ENCODE data around the gene PPP2R3B. TPM values are rescaled to one million over a fixed set of nuclear protein-coding genes. Genes with fewer than 3 reads are reported as not detected.

Gene PPP2R3B
- total RNA-seq, 1 experiment from 2014 or later = 19.1 TPM

GRCh38 chrX:308821-309520 is 77.7 kb downstream of the PPP2R3B start:
- Histone ChIP-seq H3K9me2 (ENCODE audit: insufficient read depth) (no peaks in the 10 kb centered on the region), H2AFZ (ENCODE audit: low read depth, low read length, poor library complexity, severe bottlenecking) (no peak overlapping the region), H3K9ac (ENCODE audit: low read length) (no peak overlapping the region), H4K20me1 (ENCODE audit: insufficient read depth) (no peaks in the 10 kb centered on the region), H3K27ac (ENCODE audit: low read depth, low read length) (no peak overlapping the region), H3K36me3 (ENCODE audit: control insufficient read depth in 1 of 2, insufficient read depth in 2 of 2, low read length in 2 of 2) (peaks cover 0 to 14% of the 10 kb centered on the region in 2 experiments; a peak in 1 of 4 replicates), H3K9me3 (ENCODE audit: control insufficient read depth in 1 of 2, insufficient read depth in 1 of 2, low read depth in 1 of 2, low read length in 2 of 2) (no peaks in the 10 kb centered on the region), H3K4me2 (ENCODE audit: low read length) (no peak overlapping the region), H3K27me3 (ENCODE audit: insufficient read depth, low read length) (no peaks in the 10 kb centered on the region), H3K4me3 (replicated peaks in 1 of 2; ENCODE audit: low read depth in 1 of 2, low read length in 2 of 2) (no peak overlapping the region), H3K79me2 (ENCODE audit: insufficient read depth, low read length) (no peaks in the 10 kb centered on the region), H3K4me1 (ENCODE audit: control insufficient read depth in 1 of 2, insufficient read depth in 2 of 2, low read length in 2 of 2) (no peaks in the 10 kb centered on the region)
- DNase-seq (ENCODE audit: low read depth, low spot score) (no peak), ATAC-seq (no peak)
- ChIA-PET CTCF (no interaction called here), POLR2A (no interaction called here), RAD21 (ENCODE audit: low non-redundant PET in 1 of 2, low total read pairs in 2 of 2, uncharacterized antibody in 2 of 2, unreplicated experiment in 2 of 2) (no interaction called here)
- TF ChIP-seq SRF (IDR thresholded peaks at IDR 0.05; ENCODE audit: low read depth) (no peak), REST (IDR thresholded peaks at IDR 0.05; ENCODE audit: low read depth) (no peak), ZBTB33 (IDR thresholded peaks at IDR 0.05; ENCODE audit: extremely low read depth, insufficient replicate concordance, low read length) (no peak), EZH2phosphoT487 (IDR thresholded peaks at IDR 0.05; ENCODE audit: borderline replicate concordance) (no peak), FOSL1 (IDR thresholded peaks at IDR 0.05; ENCODE audit: low read depth) (no peak)
- intact Hi-C loops (cut with micrococcal nuclease) = no loop called here
- no TSS peak for BruUV-seq (replicated peaks)

All from HCT116 (cell line).